ENCODE results near the gene ROCK1. TPM values are rescaled to one million over a fixed set of nuclear protein-coding genes. Genes with fewer than 3 reads are reported as not detected.

The ROCK1 gene
- total and polyA plus RNA-seq, 4 donors: 7.4 to 28.7 (median 18.7) TPM

GRCh38 chr18:21132398-21132918 lies 20.8 kb upstream of the ROCK1 start:
- no peaks in the 10 kb centered on the region for H3K4me1 ChIP-seq (ENCODE audit: control insufficient read depth in 4 of 4, insufficient read depth in 4 of 4, low read length in 3 of 4)
- no peak for TF ChIP-seq RAD21 (IDR thresholded peaks at IDR 0.05)
- no peak for TF ChIP-seq FOXA1 (IDR thresholded peaks at IDR 0.05)
- no peak for TF ChIP-seq RXRA (IDR thresholded peaks at IDR 0.05)
- no peak overlapping the region for H3K27ac ChIP-seq (ENCODE audit: low read depth in 1 of 2, low read length in 2 of 2)
- 92% methylated on average over 27 of the region's 27 CpGs for WGBS
- DNase-seq (ENCODE audit: low spot score): no peak
- H3K9me3 ChIP-seq (ENCODE audit: control insufficient read depth in 4 of 4, low read length in 3 of 4): no peaks in the 10 kb centered on the region
- H3K36me3 ChIP-seq (ENCODE audit: control insufficient read depth in 4 of 4, insufficient read depth in 3 of 4, low read depth in 1 of 4, low read length in 3 of 4): no peaks in the 10 kb centered on the region
- H3K27me3 ChIP-seq (ENCODE audit: control insufficient read depth in 4 of 4, insufficient read depth in 4 of 4, low read length in 3 of 4): no peaks in the 10 kb centered on the region
- H3K4me3 ChIP-seq (ENCODE audit: low read depth in 1 of 3, low read length in 3 of 3): no peak overlapping the region
- H3K9ac ChIP-seq (ENCODE audit: low read depth in 1 of 2, low read length in 2 of 2): no peak overlapping the region

GRCh38 chr18:21131698-21132227 lies 20.1 kb upstream of the ROCK1 start:
- Histone ChIP-seq H3K36me3 (ENCODE audit: control insufficient read depth in 4 of 4, insufficient read depth in 3 of 4, low read depth in 1 of 4, low read length in 3 of 4) (no peaks in the 10 kb centered on the region), H3K9ac (ENCODE audit: low read depth in 1 of 2, low read length in 2 of 2) (no peak overlapping the region), H3K9me3 (ENCODE audit: control insufficient read depth in 4 of 4, low read length in 3 of 4) (no peaks in the 10 kb centered on the region), H3K4me3 (ENCODE audit: low read depth in 1 of 3, low read length in 3 of 3) (no peak overlapping the region), H3K4me1 (ENCODE audit: control insufficient read depth in 4 of 4, insufficient read depth in 4 of 4, low read length in 3 of 4) (no peaks in the 10 kb centered on the region), H3K27ac (ENCODE audit: low read depth in 1 of 2, low read length in 2 of 2) (no peak overlapping the region), H3K27me3 (ENCODE audit: control insufficient read depth in 4 of 4, insufficient read depth in 4 of 4, low read length in 3 of 4) (no peaks in the 10 kb centered on the region)
- DNase-seq (ENCODE audit: low spot score): no peak
- 95% methylated on average over 10 of the region's 10 CpGs for WGBS
- no peak for TF ChIP-seq FOXA1 (IDR thresholded peaks at IDR 0.05)
- TF ChIP-seq FOXA2 (IDR thresholded peaks at IDR 0.05): no peak
- TF ChIP-seq NR2F2 (IDR thresholded peaks at IDR 0.05): no peak
- no peak for TF ChIP-seq HNF4G (IDR thresholded peaks at IDR 0.05)
- TF ChIP-seq REST (IDR thresholded peaks at IDR 0.05): no peak
- TF ChIP-seq CTCF (IDR thresholded peaks at IDR 0.05; ENCODE audit: low read depth, low read length, missing input control): no peak
- no peak for TF ChIP-seq RXRA (IDR thresholded peaks at IDR 0.05)
- no peak for TF ChIP-seq HNF4A (conservative IDR thresholded peaks at IDR 0.05)
- TF ChIP-seq MAX (IDR thresholded peaks at IDR 0.05): no peak
- no peak for TF ChIP-seq SP1 (IDR thresholded peaks at IDR 0.05)
- TF ChIP-seq GABPA (IDR thresholded peaks at IDR 0.05 in 1 of 2, conservative IDR thresholded peaks at IDR 0.05 in 1 of 2): no peak
- no peak for TF ChIP-seq RAD21 (IDR thresholded peaks at IDR 0.05)
- no peak for TF ChIP-seq ATF3 (IDR thresholded peaks at IDR 0.05)
- TF ChIP-seq EGR1 (IDR thresholded peaks at IDR 0.05; ENCODE audit: low read depth in 2 of 2): no peak
- no peak for TF ChIP-seq TAF1 (conservative IDR thresholded peaks at IDR 0.05)
- TF ChIP-seq YY1 (IDR thresholded peaks at IDR 0.05): no peak
- TF ChIP-seq ZBTB33 (IDR thresholded peaks at IDR 0.05): no peak
- TF ChIP-seq JUND (IDR thresholded peaks at IDR 0.05): no peak

Data from liver (tissue), 9 donors.